ENCODE results near the gene ERO1B.

The ERO1B gene

DNA sequence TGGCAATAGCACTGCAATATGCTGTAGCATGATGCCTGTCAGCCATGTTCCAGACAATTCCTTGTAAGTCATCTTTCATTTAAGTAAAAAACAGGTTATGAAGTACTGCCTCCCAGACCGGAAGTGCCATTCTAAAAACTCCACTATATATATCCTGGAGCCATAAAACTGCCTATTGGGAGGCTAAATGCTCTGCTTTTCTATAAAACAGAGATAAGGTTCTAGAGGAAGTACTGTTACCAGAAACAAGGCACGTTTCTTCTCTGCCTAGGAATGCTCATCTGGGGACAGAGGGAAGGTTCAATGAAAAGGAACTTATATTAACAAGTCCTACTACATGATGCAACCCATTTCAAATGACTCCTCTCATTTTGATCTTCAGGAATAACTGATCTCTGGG is 72.6 kb downstream of the ERO1B start:
- no peaks in the 10 kb centered on the region for H3K79me2 ChIP-seq (ENCODE audit: insufficient read depth, low read length)
- no peak overlapping the region for H3K9ac ChIP-seq (ENCODE audit: low read length)
- no peaks in the 10 kb centered on the region for H4K20me1 ChIP-seq (ENCODE audit: low read depth, low read length)
- H3K9me3 ChIP-seq (ENCODE audit: insufficient read depth, low read length) = no peaks in the 10 kb centered on the region
- no peak overlapping the region for H2AFZ ChIP-seq (ENCODE audit: low read depth, low read length, severe bottlenecking)
- H3K9me2 ChIP-seq (replicated peaks; ENCODE audit: insufficient read depth, low read length) = no peaks in the 10 kb centered on the region
- H3K27ac ChIP-seq (ENCODE audit: low read depth, low read length) = no peak overlapping the region
- no peaks in the 10 kb centered on the region for H3K27me3 ChIP-seq (ENCODE audit: low read length)
- no peak overlapping the region for H3K4me3 ChIP-seq (ENCODE audit: insufficient read depth, low read length, poor library complexity, severe bottlenecking)
- TF ChIP-seq EZH2phosphoT487 (conservative IDR thresholded peaks at IDR 0.05; ENCODE audit: low read length) = no peak
- TF ChIP-seq, protein P1, sequence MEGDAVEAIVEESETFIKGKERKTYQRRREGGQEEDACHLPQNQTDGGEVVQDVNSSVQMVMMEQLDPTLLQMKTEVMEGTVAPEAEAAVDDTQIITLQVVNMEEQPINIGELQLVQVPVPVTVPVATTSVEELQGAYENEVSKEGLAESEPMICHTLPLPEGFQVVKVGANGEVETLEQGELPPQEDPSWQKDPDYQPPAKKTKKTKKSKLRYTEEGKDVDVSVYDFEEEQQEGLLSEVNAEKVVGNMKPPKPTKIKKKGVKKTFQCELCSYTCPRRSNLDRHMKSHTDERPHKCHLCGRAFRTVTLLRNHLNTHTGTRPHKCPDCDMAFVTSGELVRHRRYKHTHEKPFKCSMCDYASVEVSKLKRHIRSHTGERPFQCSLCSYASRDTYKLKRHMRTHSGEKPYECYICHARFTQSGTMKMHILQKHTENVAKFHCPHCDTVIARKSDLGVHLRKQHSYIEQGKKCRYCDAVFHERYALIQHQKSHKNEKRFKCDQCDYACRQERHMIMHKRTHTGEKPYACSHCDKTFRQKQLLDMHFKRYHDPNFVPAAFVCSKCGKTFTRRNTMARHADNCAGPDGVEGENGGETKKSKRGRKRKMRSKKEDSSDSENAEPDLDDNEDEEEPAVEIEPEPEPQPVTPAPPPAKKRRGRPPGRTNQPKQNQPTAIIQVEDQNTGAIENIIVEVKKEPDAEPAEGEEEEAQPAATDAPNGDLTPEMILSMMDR (IDR thresholded peaks at IDR 0.05; ENCODE audit: insufficient read depth, low read length, poor library complexity, severe bottlenecking) = no peak
- H3F3A ChIP-seq (ENCODE audit: insufficient read depth) = no peaks in the 10 kb centered on the region
- H3K36me3 ChIP-seq (ENCODE audit: low read length) = no peaks in the 10 kb centered on the region
- no peak overlapping the region for H3K4me2 ChIP-seq (ENCODE audit: low read depth, low read length, poor library complexity, severe bottlenecking)

- Histone ChIP-seq H3F3A (ENCODE audit: insufficient read depth) (no peaks in the 10 kb centered on the region), H4K20me1 (ENCODE audit: low read depth, low read length) (no peaks in the 10 kb centered on the region), H3K9ac (ENCODE audit: low read length) (no peak overlapping the region), H3K27me3 (ENCODE audit: low read length) (no peaks in the 10 kb centered on the region), H3K9me3 (ENCODE audit: insufficient read depth, low read length) (no peaks in the 10 kb centered on the region), H3K4me3 (ENCODE audit: insufficient read depth, low read length, poor library complexity, severe bottlenecking) (no peak overlapping the region), H3K4me2 (ENCODE audit: low read depth, low read length, poor library complexity, severe bottlenecking) (no peak overlapping the region), H2AFZ (ENCODE audit: low read depth, low read length, severe bottlenecking) (no peak overlapping the region), H3K27ac (ENCODE audit: low read depth, low read length) (no peak overlapping the region), H3K79me2 (ENCODE audit: insufficient read depth, low read length) (no peaks in the 10 kb centered on the region), H3K9me2 (replicated peaks; ENCODE audit: insufficient read depth, low read length) (no peaks in the 10 kb centered on the region), H3K36me3 (ENCODE audit: low read length) (no peaks in the 10 kb centered on the region)
- no peak for TF ChIP-seq EZH2phosphoT487 (conservative IDR thresholded peaks at IDR 0.05; ENCODE audit: low read length)
- TF ChIP-seq, protein P1 (IDR thresholded peaks at IDR 0.05; ENCODE audit: insufficient read depth, low read length, poor library complexity, severe bottlenecking) = no peak
Measured at GRCh38 chr1:236207569-236207968, 74.2 kb downstream of the ERO1B start.

GRCh38 chr1:236207121-236207520 is 74.6 kb downstream of the ERO1B start:
- H3K79me2 ChIP-seq (ENCODE audit: insufficient read depth, low read length) = no peaks in the 10 kb centered on the region
- no peaks in the 10 kb centered on the region for H4K20me1 ChIP-seq (ENCODE audit: low read depth, low read length)
- H2AFZ ChIP-seq (ENCODE audit: low read depth, low read length, severe bottlenecking) = no peak overlapping the region
- H3F3A ChIP-seq (ENCODE audit: insufficient read depth) = no peaks in the 10 kb centered on the region
- no peak overlapping the region for H3K27ac ChIP-seq (ENCODE audit: low read depth, low read length)
- no peaks in the 10 kb centered on the region for H3K9me2 ChIP-seq (replicated peaks; ENCODE audit: insufficient read depth, low read length)
- H3K36me3 ChIP-seq (ENCODE audit: low read length) = no peaks in the 10 kb centered on the region
- no peaks in the 10 kb centered on the region for H3K27me3 ChIP-seq (ENCODE audit: low read length)
- no peaks in the 10 kb centered on the region for H3K9me3 ChIP-seq (ENCODE audit: insufficient read depth, low read length)
- TF ChIP-seq, protein P1 (IDR thresholded peaks at IDR 0.05; ENCODE audit: insufficient read depth, low read length, poor library complexity, severe bottlenecking) = no peak
- TF ChIP-seq EZH2phosphoT487 (conservative IDR thresholded peaks at IDR 0.05; ENCODE audit: low read length) = no peak
- H3K9ac ChIP-seq (ENCODE audit: low read length) = no peak overlapping the region
- H3K4me2 ChIP-seq (ENCODE audit: low read depth, low read length, poor library complexity, severe bottlenecking) = no peak overlapping the region
- no peak overlapping the region for H3K4me3 ChIP-seq (ENCODE audit: insufficient read depth, low read length, poor library complexity, severe bottlenecking)
